Osteocyte (in vitro differentiated cells): ENCODE measurements around the gene TXNDC11. TPM values are rescaled to one million over a fixed set of nuclear protein-coding genes. Genes with fewer than 3 reads are reported as not detected.

Source experiments
- DNase-seq: peaks from one replicate; pipeline ENCODE4 v3.0.0; 2021; ENCODE audit warnings: mixed read lengths; ENCODE audit not compliant: unreplicated experiment; ENCODE audit errors: extremely low spot score
- H3K27ac Mint-ChIP-seq: one replicate; pipeline ENCODE4 v1.8.0; 2021; ENCODE audit warnings: mild to moderate bottlenecking, mixed read lengths; ENCODE audit not compliant: unreplicated experiment
- H3K27me3 Mint-ChIP-seq: one replicate; pipeline ENCODE4 v1.8.0; 2021; ENCODE audit warnings: mixed read lengths; ENCODE audit not compliant: unreplicated experiment
- H3K36me3 Mint-ChIP-seq: one replicate; pipeline ENCODE4 v1.8.0; 2021; ENCODE audit warnings: mixed read lengths; ENCODE audit not compliant: unreplicated experiment
- H3K4me1 Mint-ChIP-seq: one replicate; pipeline ENCODE4 v1.8.0; 2021; ENCODE audit warnings: mixed read lengths; ENCODE audit not compliant: unreplicated experiment
- H3K4me3 Mint-ChIP-seq: one replicate; pipeline ENCODE4 v1.8.0; 2021; ENCODE audit warnings: mild to moderate bottlenecking, moderate library complexity, mixed read lengths; ENCODE audit not compliant: unreplicated experiment
- H3K9me3 Mint-ChIP-seq: one replicate; pipeline ENCODE4 v1.8.0; 2021; ENCODE audit warnings: mixed read lengths; ENCODE audit not compliant: unreplicated experiment
- CTCF ChIP-seq: fragments of 200-600 bp; sonication (generic); IDR thresholded peaks from 2 replicates; pipeline ENCODE4 v1.5.0; 2021; ENCODE audit warnings: antibody characterized with exemption, mild to moderate bottlenecking, moderate library complexity
- total RNA-seq: library from RNA; stranded (reverse); gene quantifications from 2 replicates; pipeline ENCODE4 v1.2.1, GENCODE V29; 2021

Gene TXNDC11
- total RNA-seq, 1 donor from 2014 or later: 31.9 TPM

DNA sequence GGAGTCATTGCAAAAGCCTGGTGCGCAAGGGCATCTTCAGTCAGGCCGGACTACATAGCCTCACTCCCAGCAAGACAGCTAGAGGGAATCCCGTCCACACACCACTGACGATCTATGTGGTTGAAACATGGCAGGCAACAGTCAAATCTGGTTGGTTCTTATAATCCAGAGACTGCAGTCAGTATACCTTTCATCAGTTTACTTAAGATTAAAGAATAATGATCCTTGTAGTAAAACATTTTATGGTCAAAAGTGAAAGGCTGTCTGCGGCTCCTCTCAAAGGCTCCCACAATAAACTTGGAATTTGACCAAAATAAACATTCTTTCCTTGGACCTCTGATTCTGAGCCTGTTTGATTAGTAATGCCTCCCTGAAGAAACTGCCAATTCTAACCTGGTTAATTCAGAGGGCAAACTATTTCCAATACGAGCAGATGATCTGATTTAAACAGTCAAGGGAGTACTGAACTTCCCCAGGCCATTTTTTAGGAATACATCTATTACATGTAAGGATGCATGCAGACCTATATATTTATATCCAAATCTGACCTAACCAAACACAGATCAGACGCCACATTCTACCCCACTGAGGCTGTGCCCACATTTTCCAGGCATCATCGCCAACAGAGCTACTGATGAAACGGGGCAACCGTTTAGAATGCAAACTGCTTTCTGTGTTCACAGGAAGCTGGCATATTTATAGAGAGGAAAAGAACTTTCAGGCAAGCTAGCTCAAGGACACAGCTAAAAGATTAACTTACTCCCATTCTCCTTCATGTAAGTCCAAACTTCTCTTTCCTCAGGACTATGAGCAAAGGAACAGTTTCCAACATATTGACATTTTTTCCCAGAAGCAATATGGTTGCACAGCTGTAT is 15.3 kb upstream of the TXNDC11 start:
- Mint-ChIP-seq H3K27ac (peak overlapping the region; percentile 86), H3K36me3 (peaks cover 67% of the 10 kb centered on the region), H3K4me3 (peak overlapping the region; percentile 20), H3K4me1 (peaks cover 49% of the 10 kb centered on the region), H3K27me3 (no peaks in the 10 kb centered on the region), H3K9me3 (no peaks in the 10 kb centered on the region)
- TF ChIP-seq CTCF: no peak
- no peak for DNase-seq

GRCh38 chr16:11756248-11756647 is 13.6 kb upstream of the TXNDC11 start:
- Mint-ChIP-seq H3K4me1 (peaks cover 51% of the 10 kb centered on the region), H3K36me3 (peaks cover 60% of the 10 kb centered on the region), H3K27ac (peak overlapping the region; percentile 90), H3K27me3 (no peaks in the 10 kb centered on the region), H3K9me3 (no peaks in the 10 kb centered on the region), H3K4me3 (no peak overlapping the region)
- no peak for TF ChIP-seq CTCF
- no peak for DNase-seq

- H3K27ac Mint-ChIP-seq: peak overlapping the region; percentile 90
Measured at GRCh38 chr16:11755022-11755760, 12.5 kb upstream of the TXNDC11 start.

GRCh38 chr16:11752856-11753255 is 10.2 kb upstream of the TXNDC11 start:
- Mint-ChIP-seq H3K36me3 (peaks cover 61% of the 10 kb centered on the region), H3K4me3 (no peak overlapping the region)

More at GRCh38 chr16:11755022-11755760, 12.5 kb upstream of the TXNDC11 start:
- no peak for TF ChIP-seq CTCF
- Mint-ChIP-seq H3K4me1 (peaks cover 51% of the 10 kb centered on the region), H3K36me3 (peaks cover 58% of the 10 kb centered on the region), H3K27me3 (no peaks in the 10 kb centered on the region), H3K9me3 (no peaks in the 10 kb centered on the region), H3K4me3 (peak overlapping the region; percentile 51)
- DNase-seq: no peak

More at GRCh38 chr16:11752856-11753255, 10.2 kb upstream of the TXNDC11 start:
- Mint-ChIP-seq H3K27ac (no peak overlapping the region), H3K27me3 (no peaks in the 10 kb centered on the region), H3K4me1 (peaks cover 34% of the 10 kb centered on the region), H3K9me3 (no peaks in the 10 kb centered on the region)
- no peak for DNase-seq
- no peak for TF ChIP-seq CTCF
